HCT116 (cell line): ENCODE measurements around the gene CCDC69.

Source experiments
- ATF3 ChIP-seq: IDR thresholded peaks from 2 replicates; pipeline ENCODE4 v1.6.1; 2012
- EZH2 ChIP-seq: fragments of 200-600 bp; sonication (generic); IDR thresholded peaks from 2 replicates; pipeline ENCODE4 v1.6.1; 2017; ENCODE audit warnings: antibody characterized with exemption, mixed run types
- EZH2phosphoT487 ChIP-seq: fragments of 200-600 bp; IDR thresholded peaks from 2 replicates; pipeline ENCODE4 v1.6.1; 2018; ENCODE audit warnings: antibody characterized with exemption, borderline replicate concordance
- POLR2A ChIP-seq: IDR thresholded peaks from 2 replicates; pipeline ENCODE4 v1.7.0; 2011; ENCODE audit warnings: borderline replicate concordance; ENCODE audit not compliant: insufficient read depth, insufficient read length; ENCODE audit errors: extremely low read depth
- SIN3A ChIP-seq: IDR thresholded peaks from 2 replicates; pipeline ENCODE4 v1.6.1; 2012; ENCODE audit warnings: low read depth
- SP1 ChIP-seq: IDR thresholded peaks from 2 replicates; pipeline ENCODE4 v1.6.1; 2012; ENCODE audit warnings: low read depth
- TCF7L2 ChIP-seq: IDR thresholded peaks from 2 replicates; pipeline ENCODE4 v1.7.0; 2011; ENCODE audit warnings: borderline replicate concordance, inconsistent platforms; ENCODE audit not compliant: insufficient read depth, insufficient read length; ENCODE audit errors: extremely low read depth
- YY1 ChIP-seq: IDR thresholded peaks from 2 replicates; pipeline ENCODE4 v1.6.1; 2011; ENCODE audit warnings: low read length, low read depth, moderate library complexity, mild to moderate bottlenecking; ENCODE audit not compliant: insufficient replicate concordance; ENCODE audit errors: extremely low read depth
- TF ChIP-seq, protein P1 (sequence below): IDR thresholded peaks from 2 replicates; pipeline ENCODE4 v1.6.1; 2012
- TF ChIP-seq, protein P2 (sequence below), 3 experiments: fragments of 200-600 bp in 1 of 3; sonication (generic) in 1 of 3; IDR thresholded peaks in 2 of 3; conservative IDR thresholded peaks in 1 of 3; 2 replicates each; pipeline ENCODE4 v1.5.1; 2012 to 2017; ENCODE audit warnings: low read depth in 2 of 3, low read length in 2 of 3, antibody characterized with exemption in 1 of 3, borderline replicate concordance in 1 of 3, control low read depth in 1 of 3, mild to moderate bottlenecking in 1 of 3, mixed read lengths in 1 of 3, mixed run types in 1 of 3, moderate library complexity in 1 of 3; ENCODE audit not compliant: insufficient read depth in 1 of 3

DNA sequence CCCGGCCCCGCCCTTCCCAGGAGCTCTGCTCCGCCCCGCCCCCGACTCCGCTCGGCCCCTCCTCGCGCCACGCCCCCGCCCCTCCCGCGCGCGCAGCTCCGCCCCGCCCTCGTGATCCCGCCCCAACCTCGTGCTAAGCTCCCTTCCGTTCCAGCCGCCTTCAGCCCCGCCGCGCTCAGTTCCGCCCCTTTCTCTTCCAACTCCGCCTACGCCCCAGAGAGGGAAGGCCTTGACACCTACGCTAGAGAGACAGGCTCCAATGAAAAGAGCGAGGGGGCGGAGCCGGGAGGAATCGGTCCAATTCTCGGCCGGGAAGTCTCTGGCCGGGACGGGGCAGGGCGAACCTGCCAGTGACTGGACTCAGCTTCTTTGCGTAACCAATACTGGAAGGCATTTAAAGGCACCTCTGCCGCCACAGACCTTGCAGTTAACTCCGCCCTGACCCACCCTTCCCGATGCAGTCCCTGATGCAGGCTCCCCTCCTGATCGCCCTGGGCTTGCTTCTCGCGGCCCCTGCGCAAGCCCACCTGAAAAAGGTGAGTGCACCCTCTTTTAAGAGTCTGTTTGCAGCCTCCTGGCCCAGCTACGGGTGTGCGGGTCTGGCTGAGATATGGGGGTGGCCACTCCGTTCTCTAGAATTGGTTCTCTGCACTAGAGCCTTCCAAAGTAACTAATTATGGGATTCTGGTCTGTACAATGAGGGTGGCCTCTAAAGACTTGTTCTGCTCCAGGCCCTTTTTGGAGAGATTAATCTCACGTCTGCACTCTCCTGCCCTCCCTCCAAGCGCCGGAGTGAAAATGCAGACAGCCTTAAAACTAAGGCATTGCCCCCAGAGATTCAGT is 29.1 kb upstream of the CCDC69 start, which contains the start of gene GM2A:
- peak; percentile 87 for TF ChIP-seq SP1
- TF ChIP-seq, protein P1, sequence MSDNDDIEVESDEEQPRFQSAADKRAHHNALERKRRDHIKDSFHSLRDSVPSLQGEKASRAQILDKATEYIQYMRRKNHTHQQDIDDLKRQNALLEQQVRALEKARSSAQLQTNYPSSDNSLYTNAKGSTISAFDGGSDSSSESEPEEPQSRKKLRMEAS: peak; percentile 95
- TF ChIP-seq, protein P2, sequence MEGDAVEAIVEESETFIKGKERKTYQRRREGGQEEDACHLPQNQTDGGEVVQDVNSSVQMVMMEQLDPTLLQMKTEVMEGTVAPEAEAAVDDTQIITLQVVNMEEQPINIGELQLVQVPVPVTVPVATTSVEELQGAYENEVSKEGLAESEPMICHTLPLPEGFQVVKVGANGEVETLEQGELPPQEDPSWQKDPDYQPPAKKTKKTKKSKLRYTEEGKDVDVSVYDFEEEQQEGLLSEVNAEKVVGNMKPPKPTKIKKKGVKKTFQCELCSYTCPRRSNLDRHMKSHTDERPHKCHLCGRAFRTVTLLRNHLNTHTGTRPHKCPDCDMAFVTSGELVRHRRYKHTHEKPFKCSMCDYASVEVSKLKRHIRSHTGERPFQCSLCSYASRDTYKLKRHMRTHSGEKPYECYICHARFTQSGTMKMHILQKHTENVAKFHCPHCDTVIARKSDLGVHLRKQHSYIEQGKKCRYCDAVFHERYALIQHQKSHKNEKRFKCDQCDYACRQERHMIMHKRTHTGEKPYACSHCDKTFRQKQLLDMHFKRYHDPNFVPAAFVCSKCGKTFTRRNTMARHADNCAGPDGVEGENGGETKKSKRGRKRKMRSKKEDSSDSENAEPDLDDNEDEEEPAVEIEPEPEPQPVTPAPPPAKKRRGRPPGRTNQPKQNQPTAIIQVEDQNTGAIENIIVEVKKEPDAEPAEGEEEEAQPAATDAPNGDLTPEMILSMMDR (IDR thresholded peaks at IDR 0.05 in 2 of 3, conservative IDR thresholded peaks at IDR 0.05 in 1 of 3; ENCODE audit: borderline replicate concordance in 1 of 3, insufficient read depth in 1 of 3, low read depth in 2 of 3, low read length in 2 of 3): no peak
- no peak for TF ChIP-seq EZH2
- peak; percentile 54 for TF ChIP-seq TCF7L2
- TF ChIP-seq YY1: no peak
- TF ChIP-seq EZH2phosphoT487: no peak
- peak; percentile 39 for TF ChIP-seq POLR2A
- no peak for TF ChIP-seq SIN3A
- TF ChIP-seq ATF3: no peak
